Measurements from ENCODE around the gene ZNF184.

ZNF184 gene

GRCh38 chr6:27415898-27416297 lies 57.0 kb downstream of the ZNF184 start:
- DNase-seq = no peak

- no peak for DNase-seq
Observed at GRCh38 chr6:27414996-27415395, 57.9 kb downstream of the ZNF184 start.

- no peak for DNase-seq
Observed at GRCh38 chr6:27414300-27414699, 58.6 kb downstream of the ZNF184 start.

- no peak for DNase-seq
Observed at GRCh38 chr6:27407153-27407814, 65.6 kb downstream of the ZNF184 start.

- no peak for DNase-seq
Observed at GRCh38 chr6:27406085-27406484, 66.8 kb downstream of the ZNF184 start.

- no peak for DNase-seq
Observed at GRCh38 chr6:27400877-27401642, 71.8 kb downstream of the ZNF184 start.

Measured in CD4-positive, alpha-beta T cell treated with Interferon gamma for 1 hour (primary cell).